GM18499 (cell line): Measurements from ENCODE around the gene ARHGAP15.

Experiments used
- ATAC-seq: cut with Tn5 transposase; IDR thresholded peaks from one replicate; pipeline ENCODE4 v1.9.1; 2021; ENCODE audit warnings: moderate number of reproducible peaks; ENCODE audit not compliant: insufficient read depth, unreplicated experiment

The ARHGAP15 gene

GRCh38 chr2:143600116-143600515 lies 470.9 kb downstream of the ARHGAP15 start:
- no peak for ATAC-seq

GRCh38 chr2:143601828-143602227 lies 472.6 kb downstream of the ARHGAP15 start:
- ATAC-seq: no peak

GRCh38 chr2:143603035-143603655 lies 473.9 kb downstream of the ARHGAP15 start:
- ATAC-seq: no peak

DNA sequence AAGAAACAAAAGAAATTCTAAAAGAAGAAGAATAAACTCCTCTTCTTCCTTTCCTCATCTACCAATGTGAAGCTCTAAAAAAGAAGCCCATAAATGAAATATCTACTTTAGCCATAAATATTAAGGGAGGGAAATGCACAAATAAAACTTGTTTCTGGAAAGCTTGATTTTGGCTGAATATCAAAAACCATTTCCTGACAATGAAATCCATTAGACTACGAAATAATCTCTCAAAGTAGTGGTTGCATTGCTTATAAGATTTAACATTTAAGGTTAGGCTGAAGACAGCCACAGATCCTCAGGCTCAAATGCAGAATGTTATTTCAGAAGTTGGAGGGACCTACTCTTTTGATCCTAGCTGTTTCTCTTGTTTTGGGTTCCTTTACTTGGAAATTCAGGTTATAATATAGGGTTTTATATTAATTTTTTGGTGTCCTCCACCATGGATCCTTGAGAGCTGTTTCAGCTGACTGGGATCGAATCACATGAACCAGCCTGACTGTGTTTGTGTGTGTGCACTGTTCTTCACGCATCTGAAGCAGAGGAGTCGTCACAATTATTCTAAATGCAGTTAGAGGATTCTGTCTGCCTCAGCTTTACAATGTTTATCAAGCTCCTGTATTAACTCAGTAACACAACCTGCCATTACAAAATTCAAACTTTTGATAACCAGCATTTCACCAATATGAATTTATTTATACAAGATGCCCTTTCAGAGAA lies 474.8 kb downstream of the ARHGAP15 start:
- no peak for ATAC-seq

DNA sequence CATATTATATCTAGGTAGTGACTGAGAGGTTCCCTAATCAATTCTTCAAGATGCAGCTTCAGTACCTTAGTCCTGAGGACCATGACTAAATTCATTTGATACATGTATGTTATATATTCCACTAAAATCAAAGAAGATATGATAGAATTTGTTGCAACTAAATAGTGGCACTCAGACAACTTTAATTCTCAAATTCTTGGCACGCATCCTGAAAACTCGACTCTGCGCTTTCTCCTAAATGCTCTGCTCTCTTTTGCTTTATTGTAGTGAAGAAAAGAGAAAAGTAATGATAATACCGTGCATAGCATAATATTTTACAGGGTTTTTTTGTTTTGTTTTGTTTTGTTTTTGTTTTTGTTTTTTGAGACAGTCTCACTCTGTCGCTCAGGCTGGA lies 475.3 kb downstream of the ARHGAP15 start:
- no peak for ATAC-seq

GRCh38 chr2:143607231-143608062 lies 478.2 kb downstream of the ARHGAP15 start:
- ATAC-seq: no peak

DNA sequence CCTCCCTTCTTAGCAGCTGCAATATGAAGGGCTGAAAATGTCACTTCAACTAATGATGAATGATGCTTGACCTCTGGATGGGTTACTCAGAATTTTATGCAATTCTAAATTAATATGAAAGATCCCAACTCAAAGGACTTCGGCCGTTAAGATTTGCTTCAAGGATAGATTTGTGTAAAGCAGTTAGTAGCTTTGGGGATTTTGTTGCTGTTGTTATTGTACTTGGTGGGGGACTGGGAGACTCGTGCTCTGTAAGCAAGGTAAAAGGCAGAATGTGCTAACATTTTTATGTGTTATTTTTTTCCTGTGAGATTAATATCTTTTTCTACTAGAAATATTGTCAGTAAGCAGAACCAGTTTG lies 478.8 kb downstream of the ARHGAP15 start:
- ATAC-seq: no peak

GRCh38 chr2:143608758-143609157 lies 479.5 kb downstream of the ARHGAP15 start:
- no peak for ATAC-seq

GRCh38 chr2:143611336-143611735 lies 482.1 kb downstream of the ARHGAP15 start:
- no peak for ATAC-seq

GRCh38 chr2:143615562-143615961 lies 486.3 kb downstream of the ARHGAP15 start:
- ATAC-seq: no peak

- no peak for ATAC-seq
Measured at GRCh38 chr2:143616452-143616851, 487.2 kb downstream of the ARHGAP15 start.

- no peak for ATAC-seq
Measured at GRCh38 chr2:143617803-143618415, 488.7 kb downstream of the ARHGAP15 start.

DNA sequence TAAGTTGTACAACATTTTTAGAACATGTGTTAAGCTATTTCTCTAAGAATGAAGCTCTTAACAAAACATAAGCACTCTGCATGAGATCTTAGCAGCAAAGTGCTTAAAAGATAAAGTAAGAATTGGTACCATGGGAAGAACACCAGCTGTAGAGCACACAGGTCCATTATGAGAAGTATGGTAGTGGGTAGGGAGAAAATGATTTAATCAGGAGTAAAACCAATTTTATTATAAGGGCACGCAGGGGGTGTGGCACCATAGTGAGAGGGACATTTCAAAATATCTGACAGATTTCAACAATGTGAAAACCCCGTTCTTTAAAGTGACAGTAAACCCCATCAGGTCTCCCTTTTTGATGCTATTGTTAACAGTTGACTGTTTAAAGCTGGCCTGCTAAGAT lies 492.9 kb downstream of the ARHGAP15 start:
- ATAC-seq: no peak

GRCh38 chr2:143623231-143623908 lies 494.2 kb downstream of the ARHGAP15 start:
- no peak for ATAC-seq

GRCh38 chr2:143623909-143624260 lies 494.7 kb downstream of the ARHGAP15 start:
- no peak for ATAC-seq

- ATAC-seq: no peak
Measured at GRCh38 chr2:143629340-143629739, 500.1 kb downstream of the ARHGAP15 start.

- ATAC-seq: no peak
Measured at GRCh38 chr2:143632751-143633374, 503.6 kb downstream of the ARHGAP15 start.

DNA sequence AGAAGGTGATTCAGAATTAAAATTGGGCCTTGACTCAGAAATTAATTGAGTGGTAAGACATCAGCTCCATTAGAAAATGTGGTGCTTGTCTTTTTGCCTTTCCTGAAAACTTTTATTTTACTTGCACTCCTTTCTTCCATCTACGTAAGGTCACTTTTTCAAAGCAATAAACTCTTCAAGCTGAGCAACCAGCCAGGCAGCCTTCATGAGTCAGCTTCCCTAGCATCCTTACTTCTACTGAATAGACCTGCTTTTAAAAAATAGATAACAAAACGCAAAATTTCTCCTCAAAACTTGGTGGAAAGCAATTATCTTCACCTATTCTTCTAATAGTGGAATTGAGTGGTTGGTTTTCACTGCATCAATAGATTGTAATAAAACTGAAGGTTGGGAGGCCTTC lies 504.2 kb downstream of the ARHGAP15 start:
- ATAC-seq: no peak

DNA sequence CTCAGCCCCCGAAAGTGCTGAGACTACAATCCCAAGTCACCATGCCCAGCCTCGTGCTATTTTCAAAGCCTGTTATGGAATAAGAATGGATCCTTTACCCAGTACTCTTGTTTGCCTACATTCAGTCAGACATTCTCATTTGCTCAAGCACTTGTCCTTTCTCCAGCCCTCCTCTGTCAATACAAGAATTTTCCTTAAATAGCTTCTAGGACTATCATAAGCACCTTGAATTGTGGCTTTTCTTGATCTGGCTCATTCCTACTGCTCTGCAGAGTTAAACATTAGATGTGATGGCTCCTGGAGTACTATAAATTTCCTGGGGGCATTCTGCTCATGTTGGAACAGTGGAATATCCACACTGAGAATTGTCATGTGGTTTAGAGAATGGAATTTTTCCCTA lies 506.1 kb downstream of the ARHGAP15 start:
- ATAC-seq: no peak

DNA sequence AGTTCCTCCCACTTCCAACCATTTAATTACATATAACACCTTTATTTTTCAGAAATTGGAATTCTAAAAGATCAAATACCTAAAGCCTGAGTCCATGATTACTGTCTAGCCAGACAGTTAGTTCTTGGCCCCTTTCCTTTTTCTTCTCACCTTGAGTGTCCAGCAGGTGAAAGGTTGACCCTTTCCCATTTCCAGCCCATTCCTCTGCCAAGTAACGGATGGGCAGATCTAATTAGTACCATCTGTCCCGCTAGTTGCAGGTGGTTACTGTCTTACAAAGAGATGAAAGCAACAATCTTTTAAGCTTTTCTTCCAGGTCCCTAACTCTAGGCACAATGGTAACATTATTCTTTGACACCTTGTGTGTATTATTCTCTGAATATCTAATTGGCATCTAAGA lies 506.7 kb downstream of the ARHGAP15 start:
- ATAC-seq: no peak
